Naive thymus-derived CD4-positive, alpha-beta T cell (primary cell): ENCODE measurements around the gene LRR1. TPM values are rescaled to one million over a fixed set of nuclear protein-coding genes. Genes with fewer than 3 reads are reported as not detected.

ENCODE experiments used
- ATAC-seq: fragments of 150-1000 bp; cut with Tn5 transposase; 2 replicates; pipeline ENCODE4 v1.10.0; 2021; ENCODE audit warnings: mild to moderate bottlenecking, moderate library complexity
- CTCF ChIA-PET: fragments of 350-600 bp; sonication (Branson Sonifier 250); formaldehyde crosslinking; loops from one replicate; lab custom pipeline; 2021; ENCODE audit warnings: antibody characterized with exemption; lab: Charles Lee
- POLR2A ChIA-PET: fragments of 350-600 bp; sonication (Branson Sonifier 250); formaldehyde crosslinking; loops from one replicate; lab custom pipeline; 2021; ENCODE audit warnings: antibody characterized with exemption, inconsistent platforms; lab: Charles Lee
- DNase-seq, 9 donors: peaks; one replicate each; pipeline versions ENCODE4 v3.0.0 to v3.0.0-alpha.2; 2020 to 2022; ENCODE audit warnings: mixed read lengths in 1 of 9
- H3K27ac ChIP-seq: one replicate; pipeline ENCODE4 v1.7.0; 2013; ENCODE audit warnings: mild to moderate bottlenecking, low read depth, low read length, moderate library complexity
- H3K27me3 ChIP-seq, 2 donors: one replicate each; pipeline ENCODE4 v1.7.0; 2013; ENCODE audit warnings: low read length in 2 of 2, mild to moderate bottlenecking in 2 of 2, moderate library complexity in 2 of 2; ENCODE audit not compliant: control insufficient read depth in 2 of 2, insufficient read depth in 2 of 2
- H3K36me3 ChIP-seq, 3 experiments: 1 replicate in 2 of 3; 2 replicates in 1 of 3; pipeline ENCODE4 v1.7.0; 2013; ENCODE audit warnings: low read length in 3 of 3, mild to moderate bottlenecking in 3 of 3, moderate library complexity in 1 of 3; ENCODE audit not compliant: insufficient read depth in 3 of 3, control insufficient read depth in 2 of 3
- H3K4me1 ChIP-seq, 2 donors: one replicate each; pipeline ENCODE4 v1.7.0; 2013; ENCODE audit warnings: low read length in 2 of 2, mild to moderate bottlenecking in 2 of 2, moderate library complexity in 1 of 2; ENCODE audit not compliant: control insufficient read depth in 2 of 2, insufficient read depth in 2 of 2
- H3K4me3 ChIP-seq: 2 replicates; pipeline ENCODE4 v1.7.0; 2013; ENCODE audit warnings: mild to moderate bottlenecking, low read length
- H3K9me3 ChIP-seq, 3 experiments: 1 replicate in 2 of 3; 2 replicates in 1 of 3; pipeline ENCODE4 v1.7.0; 2013; ENCODE audit warnings: low read length in 3 of 3; ENCODE audit not compliant: control insufficient read depth in 2 of 3
- H3K27ac Mint-ChIP-seq, 9 donors: one replicate each; pipeline ENCODE4 v1.8.0; 2020 to 2022; ENCODE audit warnings: mixed read lengths in 9 of 9, mild to moderate bottlenecking in 8 of 9, moderate library complexity in 5 of 9, inconsistent platforms in 2 of 9
- H3K27me3 Mint-ChIP-seq, 5 donors: one replicate each; pipeline ENCODE4 v1.8.0; 2021 to 2022; ENCODE audit warnings: mixed read lengths in 5 of 5, mild to moderate bottlenecking in 1 of 5
- H3K36me3 Mint-ChIP-seq, 5 donors: one replicate each; pipeline ENCODE4 v1.8.0; 2020 to 2022; ENCODE audit warnings: mixed read lengths in 5 of 5, mild to moderate bottlenecking in 3 of 5, inconsistent platforms in 1 of 5
- H3K4me1 Mint-ChIP-seq, 7 donors: one replicate each; pipeline ENCODE4 v1.8.0; 2020 to 2022; ENCODE audit warnings: mixed read lengths in 7 of 7, mild to moderate bottlenecking in 3 of 7, inconsistent platforms in 1 of 7
- H3K4me3 Mint-ChIP-seq, 10 donors: one replicate each; pipeline ENCODE4 v1.8.0; 2020 to 2022; ENCODE audit warnings: mild to moderate bottlenecking in 10 of 10, mixed read lengths in 10 of 10, moderate library complexity in 6 of 10, inconsistent platforms in 2 of 10
- H3K9me3 Mint-ChIP-seq, 11 donors: one replicate each; pipeline ENCODE4 v1.8.0; 2020 to 2022; ENCODE audit warnings: mixed read lengths in 11 of 11, mild to moderate bottlenecking in 4 of 11, inconsistent platforms in 1 of 11, moderate library complexity in 1 of 11
- intact Hi-C, 2 donors: fragments of 100-400 bp; cut with micrococcal nuclease; formaldehyde crosslinking; loops; one replicate each; pipeline ENCODE4 v1.15.1; 2023
- polyA plus RNA-seq, 2 donors: library from polyadenylated mRNA; unstranded; fragments of 300-500 nt; fragmentation: Illumina TruSeq; gene quantifications; one replicate each; pipeline ENCODE4 v1.2.3, GENCODE V29; 2021
- total RNA-seq, 6 experiments: library from RNA in 5 of 6; stranded (reverse) in 5 of 6; gene quantifications; 1 replicate in 5 of 6; 2 replicates in 1 of 6; pipeline ENCODE4 v1.2.3 and lab custom pipeline; 2021 to 2026

Gene LRR1
- total and polyA plus RNA-seq, 7 experiments from 2014 or later: 7.5 to 39.7 (median 13.3) TPM

DNA sequence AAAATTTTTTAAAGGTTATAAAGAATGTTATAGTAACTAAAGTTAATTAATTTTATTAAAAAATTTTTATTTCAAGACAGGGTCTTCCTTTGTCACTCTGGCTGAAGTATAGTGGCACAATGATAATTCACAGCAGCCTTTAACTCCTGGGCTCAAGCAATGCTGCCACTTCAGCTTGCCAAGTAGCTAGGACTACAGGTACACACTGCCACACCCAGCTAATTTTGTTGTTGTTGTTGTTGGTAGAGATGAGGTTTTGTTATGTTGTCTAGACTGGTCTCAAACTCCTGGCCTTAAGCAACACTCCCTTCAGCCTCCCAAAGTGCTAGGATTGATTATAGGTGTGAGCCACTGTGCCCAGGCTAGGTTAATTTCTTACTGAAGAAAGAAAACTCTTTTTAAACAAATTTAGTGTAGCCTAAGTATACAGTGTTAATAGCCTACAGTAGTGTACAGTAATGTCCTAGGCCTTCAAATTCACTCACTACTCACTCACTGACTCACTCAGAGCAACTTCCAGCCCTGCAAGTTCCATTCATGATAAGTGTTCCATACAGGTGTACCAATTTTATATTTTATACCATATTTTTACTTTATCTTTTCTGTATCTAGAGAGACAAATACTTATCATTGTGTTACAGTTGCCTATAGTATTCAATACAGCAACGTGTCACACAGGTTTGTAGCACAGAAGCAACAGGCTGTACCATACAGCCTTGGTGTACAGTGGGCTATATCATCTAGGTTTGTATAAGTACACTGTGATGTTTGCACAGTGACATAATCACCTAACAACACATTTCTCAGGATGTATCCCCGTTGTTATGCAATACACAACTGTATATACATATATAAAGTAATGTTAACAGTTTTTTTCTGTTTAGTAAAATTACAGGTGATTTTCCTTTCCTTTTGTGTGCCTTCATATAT is 61.1 kb downstream of the LRR1 start:
- intact Hi-C loops: no loop called here
- H3K9me3 Mint-ChIP-seq: no peaks in the 10 kb centered on the region
- Histone ChIP-seq H3K27ac (no peak overlapping the region), H3K9me3 (no peaks in the 10 kb centered on the region), H3K4me1 (no peaks in the 10 kb centered on the region), H3K36me3 (no peaks in the 10 kb centered on the region), H3K4me3 (no peak overlapping the region), H3K27me3 (no peaks in the 10 kb centered on the region)
- POLR2A ChIA-PET: no interaction called here
- H3K4me1 Mint-ChIP-seq: no peaks in the 10 kb centered on the region
- DNase-seq: no peak
- no peak overlapping the region for H3K27ac Mint-ChIP-seq
- CTCF ChIA-PET: no interaction called here
- H3K36me3 Mint-ChIP-seq: peaks cover 0 to 2% (median 0%) of the 10 kb centered on the region in 5 donors
- H3K27me3 Mint-ChIP-seq: no peaks in the 10 kb centered on the region
- H3K4me3 Mint-ChIP-seq: no peak overlapping the region
- ATAC-seq: no peak

Other genes with a start within 250 kb of the LRR1 start
- 1,000 to 10,000 TPM; 2,254 to 4,907 (median 2,729) TPM for gene RPS29, start 12.6 kb upstream of the LRR1 start, total RNA-seq
- gene RPS29, start 12.6 kb upstream of the LRR1 start, polyA plus RNA-seq: over 10,000 TPM; 10,630 to 13,249 TPM
- gene RPL36AL, start 21.7 kb downstream of the LRR1 start, total RNA-seq: 100 to 1,000 TPM; 177 to 429 (median 281) TPM
- 100 to 1,000 TPM; 468 to 686 TPM for gene RPL36AL, start 21.7 kb downstream of the LRR1 start, polyA plus RNA-seq
- 10 to 100 TPM; 16.8 to 69.3 (median 35.1) TPM for gene MGAT2, start 21.9 kb downstream of the LRR1 start, total RNA-seq
- 10 to 100 TPM; 16.5 to 24.5 TPM for gene MGAT2, start 21.9 kb downstream of the LRR1 start, polyA plus RNA-seq
- 10 to 100 TPM in 2 of 5 experiments, 1 to 10 TPM in 3; 7.1 to 15.8 (median 9.0) TPM for gene DNAAF2, start 36.3 kb downstream of the LRR1 start, total RNA-seq
- gene DNAAF2, start 36.3 kb downstream of the LRR1 start, polyA plus RNA-seq: 10 to 100 TPM; 10.1 to 15.7 TPM
- 10 to 100 TPM in 1 of 5 experiments, 1 to 10 TPM in 3, under 1 TPM in 1; 0.80 to 23.1 (median 1.2) TPM for gene POLE2, start 89.3 kb downstream of the LRR1 start, total RNA-seq
- gene POLE2, start 89.3 kb downstream of the LRR1 start, polyA plus RNA-seq: 1 to 10 TPM in 1 of 2 donors, under 1 TPM in 1; 0.90 to 2.1 TPM
- 10 to 100 TPM in 3 of 5 experiments, 1 to 10 TPM in 2; 2.6 to 18.0 (median 12.2) TPM for gene KLHDC1, start 94.2 kb downstream of the LRR1 start, total RNA-seq
- 1 to 10 TPM; 5.5 to 6.1 TPM for gene KLHDC1, start 94.2 kb downstream of the LRR1 start, polyA plus RNA-seq
- gene KLHDC2, start 169.2 kb downstream of the LRR1 start, total RNA-seq: 100 to 1,000 TPM in 1 of 5 experiments, 10 to 100 TPM in 4; 33.2 to 105 (median 84.7) TPM
- 100 to 1,000 TPM in 1 of 2 donors, 10 to 100 TPM in 1; 89.3 to 103 TPM for gene KLHDC2, start 169.2 kb downstream of the LRR1 start, polyA plus RNA-seq